Measurements from ENCODE around the gene TSBP1.
A peak's percentile ranks its signal among the peaks of the same experiment; 100 is the strongest.

Gene TSBP1

GRCh38 chr6:32371803-32372202 is at the start of gene TSBP1:
TSBP1 (minus strand) TSS chr6:32371903; CDS start chr6:32371706, 197 bp downstream.
- DNase-seq (ENCODE audit: low read depth in 1 of 2, low spot score in 1 of 2) = no peak

GRCh38 chr6:32416036-32416435 is 44.3 kb upstream of the TSBP1 start:
- DNase-seq (ENCODE audit: low read depth in 1 of 2, low spot score in 1 of 2) = no peak

- peak; percentile 57 to 75 for DNase-seq (ENCODE audit: low read depth in 1 of 2, low spot score in 1 of 2)
These were observed 43.9 kb upstream of the TSBP1 start for GRCh38 chr6:32415521-32416019.

- peak; percentile 76 to 77 for DNase-seq (ENCODE audit: low read depth in 1 of 2, low spot score in 1 of 2)
These were observed 41.8 kb upstream of the TSBP1 start for GRCh38 chr6:32413427-32414047.

GRCh38 chr6:32411566-32412327 is 40.0 kb upstream of the TSBP1 start:
- DNase-seq (ENCODE audit: low read depth in 1 of 2, low spot score in 1 of 2) = no peak

- DNase-seq (ENCODE audit: low read depth in 1 of 2, low spot score in 1 of 2) = no peak
These were observed 39.2 kb upstream of the TSBP1 start for GRCh38 chr6:32410906-32411305.

- DNase-seq (ENCODE audit: low read depth in 1 of 2, low spot score in 1 of 2) = no peak
These were observed 35.2 kb upstream of the TSBP1 start, which contains the start of gene BTNL2 for GRCh38 chr6:32406857-32407256. BTNL2 (minus strand) TSS chr6:32407181; CDS start chr6:32407123, 58 bp downstream.

GRCh38 chr6:32406197-32406596 is 34.5 kb upstream of the TSBP1 start:
- DNase-seq (ENCODE audit: low read depth in 1 of 2, low spot score in 1 of 2) = no peak

GRCh38 chr6:32405656-32406055 is 34.0 kb upstream of the TSBP1 start:
- no peak for DNase-seq (ENCODE audit: low read depth in 1 of 2, low spot score in 1 of 2)

GRCh38 chr6:32402812-32403211 is 31.1 kb upstream of the TSBP1 start:
- no peak for DNase-seq (ENCODE audit: low read depth in 1 of 2, low spot score in 1 of 2)

GRCh38 chr6:32401284-32401963 is 29.7 kb upstream of the TSBP1 start:
- no peak for DNase-seq (ENCODE audit: low read depth in 1 of 2, low spot score in 1 of 2)

GRCh38 chr6:32397252-32397920 is 25.7 kb upstream of the TSBP1 start:
- no peak for DNase-seq (ENCODE audit: low read depth in 1 of 2, low spot score in 1 of 2)

GRCh38 chr6:32396028-32396427 is 24.3 kb upstream of the TSBP1 start:
- no peak for DNase-seq (ENCODE audit: low read depth in 1 of 2, low spot score in 1 of 2)

GRCh38 chr6:32393665-32394420 is 22.1 kb upstream of the TSBP1 start:
- no peak for DNase-seq (ENCODE audit: low read depth in 1 of 2, low spot score in 1 of 2)

- DNase-seq (ENCODE audit: low read depth in 1 of 2, low spot score in 1 of 2) = no peak
These were observed 19.8 kb upstream of the TSBP1 start for GRCh38 chr6:32391505-32391904.

GRCh38 chr6:32387589-32388340 is 16.1 kb upstream of the TSBP1 start:
- DNase-seq (ENCODE audit: low read depth in 1 of 2, low spot score in 1 of 2) = no peak

GRCh38 chr6:32386040-32386439 is 14.3 kb upstream of the TSBP1 start:
- DNase-seq (ENCODE audit: low read depth in 1 of 2, low spot score in 1 of 2) = no peak

GRCh38 chr6:32382757-32383420 is 11.2 kb upstream of the TSBP1 start:
- no peak for DNase-seq (ENCODE audit: low read depth in 1 of 2, low spot score in 1 of 2)

- DNase-seq (ENCODE audit: low read depth in 1 of 2, low spot score in 1 of 2) = no peak
These were observed 7.8 kb upstream of the TSBP1 start for GRCh38 chr6:32379545-32379944.

Measured in activated CD4-positive, alpha-beta T cell treated with anti-CD3 and anti-CD28 coated beads, Interleukin-2, amount 50 U/mL, for 24 hours (primary cell).